GM13976 (cell line): Measurements from ENCODE around the gene KCNQ1.

ENCODE experiments used
- DNase-seq: peaks from one replicate; pipeline ENCODE4 v3.0.0; 2012; ENCODE audit warnings: low spot score
- in situ Hi-C: fragments of 300-500 bp; cut with MboI; formaldehyde crosslinking; loops from one replicate; pipeline ENCODE4 v1.12.0; 2022; ENCODE audit warnings: low sequenced_read_pairs, mixed read lengths, inconsistent platforms; ENCODE audit not compliant: unreplicated experiment
- TF ChIP-seq, protein P1 (sequence below): IDR thresholded peaks from 2 replicates; pipeline ENCODE4 v1.5.1; 2012; ENCODE audit warnings: borderline replicate concordance, mild to moderate bottlenecking; ENCODE audit not compliant: insufficient read depth; ENCODE audit errors: extremely low read depth, missing control alignments, control extremely low read depth

KCNQ1 gene

GRCh38 chr11:2423157-2424025 lies 21.4 kb upstream of the KCNQ1 start:
- no peak for DNase-seq
- TF ChIP-seq, protein P1, sequence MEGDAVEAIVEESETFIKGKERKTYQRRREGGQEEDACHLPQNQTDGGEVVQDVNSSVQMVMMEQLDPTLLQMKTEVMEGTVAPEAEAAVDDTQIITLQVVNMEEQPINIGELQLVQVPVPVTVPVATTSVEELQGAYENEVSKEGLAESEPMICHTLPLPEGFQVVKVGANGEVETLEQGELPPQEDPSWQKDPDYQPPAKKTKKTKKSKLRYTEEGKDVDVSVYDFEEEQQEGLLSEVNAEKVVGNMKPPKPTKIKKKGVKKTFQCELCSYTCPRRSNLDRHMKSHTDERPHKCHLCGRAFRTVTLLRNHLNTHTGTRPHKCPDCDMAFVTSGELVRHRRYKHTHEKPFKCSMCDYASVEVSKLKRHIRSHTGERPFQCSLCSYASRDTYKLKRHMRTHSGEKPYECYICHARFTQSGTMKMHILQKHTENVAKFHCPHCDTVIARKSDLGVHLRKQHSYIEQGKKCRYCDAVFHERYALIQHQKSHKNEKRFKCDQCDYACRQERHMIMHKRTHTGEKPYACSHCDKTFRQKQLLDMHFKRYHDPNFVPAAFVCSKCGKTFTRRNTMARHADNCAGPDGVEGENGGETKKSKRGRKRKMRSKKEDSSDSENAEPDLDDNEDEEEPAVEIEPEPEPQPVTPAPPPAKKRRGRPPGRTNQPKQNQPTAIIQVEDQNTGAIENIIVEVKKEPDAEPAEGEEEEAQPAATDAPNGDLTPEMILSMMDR, result no peak
- in situ Hi-C loops, result loop anchor here (10.0 kb wide), 1 partner anchor 219 kb away; no protein-coding TSS in a partner anchor

DNA sequence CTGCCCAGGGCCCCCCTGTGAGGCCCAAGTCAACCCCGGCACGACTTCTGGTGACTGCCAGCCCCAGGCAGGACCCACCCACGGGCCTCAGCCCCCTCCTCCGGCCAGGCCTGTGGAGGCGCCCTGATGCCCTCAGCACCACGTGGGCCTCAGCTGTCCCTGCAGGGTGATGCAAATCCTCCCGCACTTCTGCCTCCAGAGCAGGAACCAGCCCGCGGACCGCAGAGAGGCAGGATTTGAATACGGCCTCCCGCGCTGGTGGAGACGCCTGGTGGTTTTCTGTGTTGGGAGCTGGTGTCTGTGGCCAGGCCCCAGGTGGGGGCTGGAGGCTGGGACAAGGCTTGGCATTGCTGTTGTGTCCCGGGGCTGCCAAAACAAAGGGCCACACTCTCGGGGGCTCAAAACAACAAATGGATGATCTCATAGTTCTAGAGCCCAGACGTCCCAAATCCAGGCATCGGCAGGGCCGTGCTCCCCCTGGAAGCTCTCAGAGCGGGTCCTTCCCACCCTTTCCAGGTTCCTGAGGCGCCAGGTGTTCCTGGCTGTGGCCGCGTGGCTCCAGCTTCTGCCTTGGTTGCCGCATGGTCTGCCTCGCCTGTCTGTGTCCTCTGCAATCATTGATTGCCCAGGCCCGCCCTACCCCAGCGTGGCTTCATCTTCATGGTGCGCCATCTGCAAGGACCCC lies 19.9 kb upstream of the KCNQ1 start:
- TF ChIP-seq, protein P1, result no peak
- in situ Hi-C loops, result loop anchor here (10.0 kb wide), 1 partner anchor 220 kb away; no protein-coding TSS in a partner anchor
- DNase-seq, result no peak

DNA sequence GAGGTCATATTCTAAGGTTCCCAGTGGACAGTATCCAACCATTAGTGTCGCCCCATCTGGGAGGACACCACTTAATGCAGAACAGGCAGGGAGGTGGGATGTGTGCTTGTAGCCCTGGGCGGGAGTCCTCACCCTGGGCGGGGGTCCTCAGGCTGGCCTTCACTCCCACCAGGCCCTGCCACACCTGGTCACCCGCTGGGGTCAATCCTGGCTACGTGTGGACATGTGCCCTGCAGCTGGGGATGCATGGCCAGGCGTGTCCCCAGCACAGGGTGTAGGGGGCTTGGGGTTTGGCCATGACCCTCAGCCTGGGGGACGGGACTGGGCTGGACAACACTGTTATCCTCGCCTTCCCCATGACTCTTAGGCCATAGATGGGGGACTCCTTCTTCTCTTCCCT lies 19.3 kb upstream of the KCNQ1 start:
- in situ Hi-C loops, result loop anchor here (10.0 kb wide), 1 partner anchor 221 kb away; no protein-coding TSS in a partner anchor
- TF ChIP-seq, protein P1, result no peak
- no peak for DNase-seq

DNA sequence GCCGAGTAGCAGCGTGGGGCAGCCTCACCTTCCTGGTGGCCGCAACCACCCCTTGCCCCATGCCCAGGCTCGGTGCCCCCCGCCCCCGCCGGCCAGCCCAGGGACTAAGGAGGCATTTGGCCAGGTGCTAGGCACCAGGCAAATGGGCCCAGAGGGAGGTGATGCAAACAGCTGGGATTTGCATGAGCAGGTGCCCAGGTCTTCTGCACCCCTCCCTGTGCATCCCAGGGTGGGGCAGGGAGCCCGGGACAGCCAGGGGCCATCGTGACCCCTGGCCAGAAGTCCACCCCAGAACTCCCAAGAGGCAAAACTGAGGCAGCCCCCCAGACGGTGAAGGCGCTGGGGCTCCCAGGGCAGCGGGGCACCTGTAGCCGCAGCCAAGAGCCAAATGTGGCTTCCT lies 18.6 kb upstream of the KCNQ1 start:
- no peak for DNase-seq
- in situ Hi-C loops, result loop anchor here (10.0 kb wide), 1 partner anchor 221 kb away; no protein-coding TSS in a partner anchor
- TF ChIP-seq, protein P1, result no peak

GRCh38 chr11:2426826-2427521 lies 17.8 kb upstream of the KCNQ1 start:
- DNase-seq, result no peak
- TF ChIP-seq, protein P1, result no peak
- in situ Hi-C loops, result loop anchor here (10.0 kb wide), 1 partner anchor 222 kb away; no protein-coding TSS in a partner anchor

DNA sequence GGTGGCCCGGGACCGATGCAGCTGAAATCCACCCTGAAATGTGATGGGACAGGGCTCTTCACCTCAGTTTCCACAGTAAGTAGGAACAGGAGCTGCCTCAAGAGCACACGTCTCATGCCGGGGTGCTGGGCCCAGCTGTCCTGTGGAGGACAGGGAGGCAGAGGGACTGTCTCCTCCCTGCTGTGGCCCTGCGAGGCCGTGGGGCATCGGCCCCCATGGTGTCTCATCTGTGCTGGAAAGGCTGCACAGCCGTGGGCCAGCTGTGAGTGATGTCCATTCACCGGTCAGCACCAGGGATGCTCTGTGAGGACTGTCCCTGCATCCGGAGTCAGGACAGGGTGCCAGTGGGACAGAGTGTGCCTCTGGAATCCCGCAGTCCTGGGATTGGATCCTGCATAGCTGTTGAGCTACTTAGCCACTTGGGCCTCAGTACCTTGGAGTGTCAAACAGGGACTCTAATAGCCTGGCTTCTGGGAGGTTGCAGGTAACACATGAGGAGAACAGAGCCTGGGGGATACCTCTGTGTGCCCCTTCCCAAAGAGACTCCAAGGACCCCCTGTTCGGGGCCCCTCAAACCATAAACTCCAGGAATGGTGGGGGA lies 17.0 kb upstream of the KCNQ1 start:
- TF ChIP-seq, protein P1, result peak; percentile 1
- no peak for DNase-seq
- in situ Hi-C loops, result loop anchor here (10.0 kb wide), 1 partner anchor 223 kb away; no protein-coding TSS in a partner anchor
